HepG2 (cell line): ENCODE data around the gene DDC.

Experiments used
- ATF7 ChIP-seq, 2 experiments: fragments of 450-650 bp in 1 of 2; sonication (generic) in 1 of 2; formaldehyde crosslinking in 1 of 2; IDR thresholded peaks; 2 replicates each; pipeline versions ENCODE4 v1.4.0 to v1.6.1; 2016 to 2020; ENCODE audit warnings: antibody characterized with exemption in 1 of 2, mild to moderate bottlenecking in 1 of 2, missing genetic modification reagents in 1 of 2
- CBFB ChIP-seq: sonication (generic); formaldehyde crosslinking; IDR thresholded peaks from 2 replicates; pipeline ENCODE4 v1.4.0; 2020; ENCODE audit warnings: missing genetic modification reagents
- ELK4 ChIP-seq: sonication (generic); formaldehyde crosslinking; IDR thresholded peaks from 2 replicates; pipeline ENCODE4 v1.9.0; 2021; ENCODE audit warnings: missing genetic modification reagents, borderline replicate concordance
- FOXA1 ChIP-seq, 2 experiments: fragments of 450-650 bp in 1 of 2; sonication (generic) in 1 of 2; formaldehyde crosslinking in 1 of 2; IDR thresholded peaks; 2 replicates each; pipeline versions ENCODE4 v1.4.0 to v1.6.1; 2016 to 2020; ENCODE audit warnings: missing genetic modification reagents in 1 of 2
- FOXP1 ChIP-seq, 2 experiments: fragments of 450-650 bp in 1 of 2; IDR thresholded peaks; 2 replicates each; pipeline ENCODE4 v1.6.1; 2017 to 2018; ENCODE audit warnings: antibody characterized with exemption in 1 of 2
- MYC ChIP-seq: sonication (generic); formaldehyde crosslinking; IDR thresholded peaks from 2 replicates; pipeline ENCODE4 v1.9.0; 2021; ENCODE audit warnings: missing genetic modification reagents, borderline replicate concordance
- PPARG ChIP-seq: conservative IDR thresholded peaks from 2 replicates; pipeline ENCODE4 v1.6.1; 2016; ENCODE audit warnings: missing biosample characterization, missing genetic modification reagents
- RAD21 ChIP-seq: fragments of 450-650 bp; formaldehyde crosslinking; IDR thresholded peaks from 2 replicates; pipeline ENCODE4 v1.5.0; 2020; ENCODE audit warnings: mild to moderate bottlenecking
- SP1 ChIP-seq, 2 experiments: fragments of 450-650 bp in 1 of 2; sonication (generic) in 1 of 2; formaldehyde crosslinking in 1 of 2; IDR thresholded peaks; 2 replicates each; pipeline versions ENCODE4 v1.4.0 to v1.6.1; 2016 to 2020; ENCODE audit warnings: missing genetic modification reagents in 1 of 2
- ZBTB26 ChIP-seq: IDR thresholded peaks from 2 replicates; pipeline ENCODE4 v1.6.1; 2016; ENCODE audit warnings: missing compliant biosample characterization, missing genetic modification reagents, borderline replicate concordance
- ZBTB40 ChIP-seq, 2 experiments: fragments of 450-650 bp in 1 of 2; sonication (generic) in 1 of 2; formaldehyde crosslinking in 1 of 2; IDR thresholded peaks; 2 replicates each; pipeline versions ENCODE4 v1.6.1 to v1.8.0; 2016 to 2022; ENCODE audit warnings: antibody characterized with exemption in 1 of 2, mild to moderate bottlenecking in 1 of 2, missing genetic modification reagents in 1 of 2
- TF ChIP-seq, protein P1 (sequence below): sonication (generic); formaldehyde crosslinking; IDR thresholded peaks from 2 replicates; pipeline ENCODE4 v1.4.0; 2020; ENCODE audit warnings: missing genetic modification reagents
- TF ChIP-seq, protein P2 (sequence below): IDR thresholded peaks from 2 replicates; pipeline ENCODE4 v1.6.1; 2012; ENCODE audit warnings: inconsistent platforms

DNA sequence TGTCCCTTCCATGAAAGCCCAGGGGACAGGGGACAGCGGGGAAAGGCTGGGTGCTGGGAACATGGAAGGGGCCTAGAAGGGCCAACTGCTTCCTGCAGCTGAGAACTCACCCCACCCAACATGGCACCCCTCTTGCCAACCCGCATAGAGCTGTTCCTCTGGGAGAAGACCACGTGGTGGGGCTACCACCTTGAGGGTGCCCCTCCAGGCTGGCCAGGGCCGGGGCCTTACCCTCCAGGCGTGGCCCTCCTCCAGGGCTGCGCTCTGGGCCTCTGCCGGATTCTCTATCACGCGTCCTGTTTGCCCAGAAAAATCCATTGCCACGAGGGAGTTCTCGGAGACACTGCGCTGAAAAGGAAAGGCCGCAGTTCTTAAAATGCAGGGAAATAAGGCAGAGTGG, 39.9 kb upstream of the DDC start:
- TF ChIP-seq, protein P1, sequence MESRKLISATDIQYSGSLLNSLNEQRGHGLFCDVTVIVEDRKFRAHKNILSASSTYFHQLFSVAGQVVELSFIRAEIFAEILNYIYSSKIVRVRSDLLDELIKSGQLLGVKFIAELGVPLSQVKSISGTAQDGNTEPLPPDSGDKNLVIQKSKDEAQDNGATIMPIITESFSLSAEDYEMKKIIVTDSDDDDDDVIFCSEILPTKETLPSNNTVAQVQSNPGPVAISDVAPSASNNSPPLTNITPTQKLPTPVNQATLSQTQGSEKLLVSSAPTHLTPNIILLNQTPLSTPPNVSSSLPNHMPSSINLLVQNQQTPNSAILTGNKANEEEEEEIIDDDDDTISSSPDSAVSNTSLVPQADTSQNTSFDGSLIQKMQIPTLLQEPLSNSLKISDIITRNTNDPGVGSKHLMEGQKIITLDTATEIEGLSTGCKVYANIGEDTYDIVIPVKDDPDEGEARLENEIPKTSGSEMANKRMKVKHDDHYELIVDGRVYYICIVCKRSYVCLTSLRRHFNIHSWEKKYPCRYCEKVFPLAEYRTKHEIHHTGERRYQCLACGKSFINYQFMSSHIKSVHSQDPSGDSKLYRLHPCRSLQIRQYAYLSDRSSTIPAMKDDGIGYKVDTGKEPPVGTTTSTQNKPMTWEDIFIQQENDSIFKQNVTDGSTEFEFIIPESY (CRISPR knock-in tag): no peak
- no peak for TF ChIP-seq ZBTB40 (IDR thresholded peaks at IDR 0.05)
- TF ChIP-seq ZBTB40 (CRISPR knock-in tag; IDR thresholded peaks at IDR 0.05): no peak
- TF ChIP-seq SP1 (IDR thresholded peaks at IDR 0.05): no peak
- no peak for TF ChIP-seq SP1 (CRISPR knock-in tag; IDR thresholded peaks at IDR 0.05)
- no peak for TF ChIP-seq PPARG
- no peak for TF ChIP-seq MYC (CRISPR knock-in tag)
- TF ChIP-seq FOXP1 (IDR thresholded peaks at IDR 0.05): no peak
- no peak for TF ChIP-seq FOXP1 (CRISPR knock-in tag; IDR thresholded peaks at IDR 0.05)
- no peak for TF ChIP-seq ZBTB26 (CRISPR knock-in tag)
- no peak for TF ChIP-seq RAD21 (CRISPR knock-in tag)
- TF ChIP-seq FOXA1 (IDR thresholded peaks at IDR 0.05): no peak
- no peak for TF ChIP-seq FOXA1 (CRISPR knock-in tag; IDR thresholded peaks at IDR 0.05)
- TF ChIP-seq CBFB: no peak
- TF ChIP-seq, protein P2, sequence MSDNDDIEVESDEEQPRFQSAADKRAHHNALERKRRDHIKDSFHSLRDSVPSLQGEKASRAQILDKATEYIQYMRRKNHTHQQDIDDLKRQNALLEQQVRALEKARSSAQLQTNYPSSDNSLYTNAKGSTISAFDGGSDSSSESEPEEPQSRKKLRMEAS: no peak
- TF ChIP-seq ATF7 (IDR thresholded peaks at IDR 0.05): no peak
- no peak for TF ChIP-seq ATF7 (CRISPR knock-in tag; IDR thresholded peaks at IDR 0.05)
- no peak for TF ChIP-seq ELK4 (CRISPR knock-in tag)
